Heart right ventricle (tissue), 16 donors: ENCODE measurements around the gene PCDHGA1. TPM values are rescaled to one million over a fixed set of nuclear protein-coding genes. Genes with fewer than 3 reads are reported as not detected.
A peak's percentile ranks its signal among the peaks of the same experiment; 100 is the strongest.
"Not testable (repeated sequence)": the region's sequence is repeated elsewhere in the genome, so short reads cannot be mapped to it uniquely, and the experiment has no call there.

Experiments used
- ATAC-seq, 8 donors: fragments of 200-7000 bp; cut with Tn5 transposase; one replicate each; pipeline ENCODE4 v1.9.1; 2020; ENCODE audit warnings: mild to moderate bottlenecking in 8 of 8, moderate library complexity in 8 of 8, moderate number of reproducible peaks in 1 of 8
- DNase-seq, 2 donors: peaks; one replicate each; pipeline ENCODE4 v3.0.0-alpha.2; 2020
- H3K27ac ChIP-seq, 10 donors: fragments of 200-600 bp; sonication (generic) in 2 of 10; one replicate each; pipeline versions ENCODE4 v1.5.0 to v1.8.0; 2020 to 2022; ENCODE audit warnings: mild to moderate bottlenecking in 3 of 10
- H3K27me3 ChIP-seq, 7 donors: fragments of 200-600 bp; one replicate each; pipeline ENCODE4 v1.8.0; 2021 to 2022; ENCODE audit warnings: mild to moderate bottlenecking in 2 of 7
- H3K36me3 ChIP-seq, 9 donors: fragments of 200-600 bp; sonication (generic) in 1 of 9; one replicate each; pipeline versions ENCODE4 v1.5.0 to v1.8.0; 2020 to 2022; ENCODE audit warnings: mild to moderate bottlenecking in 2 of 9
- H3K4me1 ChIP-seq, 9 donors: fragments of 200-600 bp; sonication (generic) in 1 of 9; one replicate each; pipeline versions ENCODE4 v1.5.0 to v1.8.0; 2020 to 2022; ENCODE audit warnings: mild to moderate bottlenecking in 4 of 9
- H3K4me3 ChIP-seq, 10 donors: fragments of 200-600 bp; sonication (generic) in 2 of 10; one replicate each; pipeline versions ENCODE4 v1.5.0 to v1.8.0; 2020 to 2022; ENCODE audit warnings: mild to moderate bottlenecking in 7 of 10, moderate library complexity in 2 of 10
- H3K9me3 ChIP-seq, 11 donors: fragments of 200-600 bp in 10 of 11; sonication (generic) in 2 of 11; one replicate each; pipeline versions ENCODE4 v1.5.0 to v1.8.0; 2013 to 2022; ENCODE audit warnings: mild to moderate bottlenecking in 2 of 11, control low read depth in 1 of 11, moderate library complexity in 1 of 11
- WGBS, 2 donors: extraction: QIAGEN DNeasy Blood & Tissue Kit; methylation state at CpG; one replicate each; pipeline ENCODE4 v1.1.7; 2013; ENCODE audit warnings: inconsistent platforms in 1 of 2; 5-methylcytosine and 5-hydroxymethylcytosine counted together
- intact Hi-C, 10 donors: fragments of 100-400 bp; cut with DNase I; formaldehyde crosslinking; loops; one replicate each; pipeline versions ENCODE4 v1.11.1 to v1.14.2; 2022
- polyA plus RNA-seq, 2 donors: library from polyadenylated mRNA; stranded (reverse); fragments of 200-250 nt; gene quantifications; one replicate each; pipeline ENCODE4 v1.2.3, GENCODE V29; 2013
- total RNA-seq, 10 donors: library from RNA; stranded (reverse); fragmentation: NEBNext Ultra II Directional in 3 of 10; extraction: Animal tissue kit (Norgen Biotek cat#: 25700) in 3 of 10; gene quantifications; one replicate each; pipeline versions ENCODE4 v1.2.1 to v1.2.4, GENCODE V29; 2021 to 2023
- TF ChIP-seq, protein P1 (sequence below), 9 donors: fragments of 200-600 bp; sonication (generic) in 2 of 9; IDR thresholded peaks; one replicate each; pipeline versions ENCODE4 v1.5.0 to v1.8.0; 2021 to 2022; ENCODE audit warnings: antibody characterized with exemption in 9 of 9, mild to moderate bottlenecking in 5 of 9, moderate library complexity in 1 of 9
- donor health status: Arrhythmogenic right ventricular cardiomyopathy.
- donor health status: ischemic (EF 13 %, LVEDD 7.1; RV severe dilation, severe dysfunction).
- donor health status: healthy with polysubstance abuse.
- donor health status: DM: no; HTN: yes; CAD: no.
- donor health status: DM: no; HTN: no; CAD: no.
- donor health status: ischemic (EF 25% LVEDD 6.9; RV normal size, moderate dysfunction).
- donor health status: ischemic (EF 25% LVEDD 5.7; RV mildly dilated, moderate dysfunction).
- donor health status: healthy.
- donor health status: DM: yes; HTN: yes; CAD: no.
- donor health status: Ischemic cardiomyopathy.
- donor health status: ischemic (EF 35%, LVEDD 5.7; RV mildly dilated, moderate dysfunction).
- donor health status: nonischemic (EF 11% LVEDD 7.7; RV severe dilation, severe dysfunction).
- donor health status: DM: yes; HTN: yes; CAD: no.
- donor health status: PGD.
- donor health status: ischemic (EF 29% LVEDD 5.4; RV normal size, mild dysfunction).
- donor health status: nonischemic (EF 23%, LVEDD 6.1; RV moderate dilation, normal function).

PCDHGA1 gene
- total and polyA plus RNA-seq, 12 donors: 0.57 to 5.0 (median 2.6) TPM

- no peak overlapping the region for H3K27ac ChIP-seq
- intact Hi-C loops: loop anchor here in 1 of 10 donors (5.0 kb wide), 1 partner anchor 37 kb away; the partner anchor contains the start of gene PCDHGB1
- TF ChIP-seq, protein P1, sequence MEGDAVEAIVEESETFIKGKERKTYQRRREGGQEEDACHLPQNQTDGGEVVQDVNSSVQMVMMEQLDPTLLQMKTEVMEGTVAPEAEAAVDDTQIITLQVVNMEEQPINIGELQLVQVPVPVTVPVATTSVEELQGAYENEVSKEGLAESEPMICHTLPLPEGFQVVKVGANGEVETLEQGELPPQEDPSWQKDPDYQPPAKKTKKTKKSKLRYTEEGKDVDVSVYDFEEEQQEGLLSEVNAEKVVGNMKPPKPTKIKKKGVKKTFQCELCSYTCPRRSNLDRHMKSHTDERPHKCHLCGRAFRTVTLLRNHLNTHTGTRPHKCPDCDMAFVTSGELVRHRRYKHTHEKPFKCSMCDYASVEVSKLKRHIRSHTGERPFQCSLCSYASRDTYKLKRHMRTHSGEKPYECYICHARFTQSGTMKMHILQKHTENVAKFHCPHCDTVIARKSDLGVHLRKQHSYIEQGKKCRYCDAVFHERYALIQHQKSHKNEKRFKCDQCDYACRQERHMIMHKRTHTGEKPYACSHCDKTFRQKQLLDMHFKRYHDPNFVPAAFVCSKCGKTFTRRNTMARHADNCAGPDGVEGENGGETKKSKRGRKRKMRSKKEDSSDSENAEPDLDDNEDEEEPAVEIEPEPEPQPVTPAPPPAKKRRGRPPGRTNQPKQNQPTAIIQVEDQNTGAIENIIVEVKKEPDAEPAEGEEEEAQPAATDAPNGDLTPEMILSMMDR (IDR thresholded peaks at IDR 0.05): no peak
- 40% methylated on average over 77 of the region's 77 CpGs for WGBS, 2 donors
- H3K27me3 ChIP-seq: peaks cover 0 to 56% (median 0%) of the 10 kb centered on the region in 7 donors
- ATAC-seq: no peak
- peaks cover 0 to 28% (median 3%) of the 10 kb centered on the region in 9 donors for H3K36me3 ChIP-seq
- H3K4me1 ChIP-seq: peaks cover 0 to 14% (median 0%) of the 10 kb centered on the region in 9 donors
- DNase-seq: no peak
- H3K9me3 ChIP-seq: peaks cover 0 to 97% (median 65%) of the 10 kb centered on the region in 11 donors
- no peak overlapping the region for H3K4me3 ChIP-seq
Measured at GRCh38 chr5:141389153-141390042, 59.1 kb downstream of the PCDHGA1 start.

GRCh38 chr5:141392429-141393198, 62.3 kb downstream of the PCDHGA1 start, which contains the start of gene PCDHGA8:
Gene PCDHGA8, plus strand, starts transcription at chr5:141392633. Its CDS starts 181 bp downstream, at chr5:141392814.
- Histone ChIP-seq H3K4me3 (no peak within 1 kb of the TSS), H3K27me3 (peaks cover 0 to 72% (median 0%) of the 10 kb centered on the region in 7 donors), H3K27ac (no peak within 1 kb of the TSS), H3K9me3 (peaks cover 0 to 95% (median 58%) of the 10 kb centered on the region in 11 donors), H3K4me1 (peaks cover 0 to 8% (median 0%) of the 10 kb centered on the region in 9 donors), H3K36me3 (peaks cover 0 to 28% (median 3%) of the 10 kb centered on the region in 9 donors)
- intact Hi-C loops: loop anchor here in 1 of 10 donors (5.0 kb wide), 1 partner anchor 40 kb away; the partner anchor contains the start of gene PCDHGB1
- ATAC-seq: no peak
- WGBS, 2 donors: 37 to 40% methylated on average over 38 of the region's 38 CpGs
- TF ChIP-seq, protein P1 (IDR thresholded peaks at IDR 0.05): peak in 4 of 9 donors; percentile 21 to 31 (median 27)
- DNase-seq: no peak

GRCh38 chr5:141393267-141393666, 63.0 kb downstream of the PCDHGA1 start:
- ATAC-seq (peak in 1 of 8 donors; percentile 32), DNase-seq (no peak)
- H3K9me3 ChIP-seq: peaks cover 0 to 95% (median 57%) of the 10 kb centered on the region in 11 donors
- H3K27me3 ChIP-seq: peaks cover 0 to 74% (median 0%) of the 10 kb centered on the region in 7 donors
- H3K27ac ChIP-seq: no peak overlapping the region
- H3K4me1 ChIP-seq: peaks cover 0 to 8% (median 0%) of the 10 kb centered on the region in 9 donors
- intact Hi-C loops: loop anchor here in 1 of 10 donors (5.0 kb wide), 1 partner anchor 41 kb away; the partner anchor contains the start of gene PCDHGB1
- H3K4me3 ChIP-seq: no peak overlapping the region
- TF ChIP-seq, protein P1 (IDR thresholded peaks at IDR 0.05): no peak
- 46 to 54% methylated on average over 21 of the region's 21 CpGs for WGBS, 2 donors
- peaks cover 0 to 28% (median 3%) of the 10 kb centered on the region in 9 donors for H3K36me3 ChIP-seq

DNA sequence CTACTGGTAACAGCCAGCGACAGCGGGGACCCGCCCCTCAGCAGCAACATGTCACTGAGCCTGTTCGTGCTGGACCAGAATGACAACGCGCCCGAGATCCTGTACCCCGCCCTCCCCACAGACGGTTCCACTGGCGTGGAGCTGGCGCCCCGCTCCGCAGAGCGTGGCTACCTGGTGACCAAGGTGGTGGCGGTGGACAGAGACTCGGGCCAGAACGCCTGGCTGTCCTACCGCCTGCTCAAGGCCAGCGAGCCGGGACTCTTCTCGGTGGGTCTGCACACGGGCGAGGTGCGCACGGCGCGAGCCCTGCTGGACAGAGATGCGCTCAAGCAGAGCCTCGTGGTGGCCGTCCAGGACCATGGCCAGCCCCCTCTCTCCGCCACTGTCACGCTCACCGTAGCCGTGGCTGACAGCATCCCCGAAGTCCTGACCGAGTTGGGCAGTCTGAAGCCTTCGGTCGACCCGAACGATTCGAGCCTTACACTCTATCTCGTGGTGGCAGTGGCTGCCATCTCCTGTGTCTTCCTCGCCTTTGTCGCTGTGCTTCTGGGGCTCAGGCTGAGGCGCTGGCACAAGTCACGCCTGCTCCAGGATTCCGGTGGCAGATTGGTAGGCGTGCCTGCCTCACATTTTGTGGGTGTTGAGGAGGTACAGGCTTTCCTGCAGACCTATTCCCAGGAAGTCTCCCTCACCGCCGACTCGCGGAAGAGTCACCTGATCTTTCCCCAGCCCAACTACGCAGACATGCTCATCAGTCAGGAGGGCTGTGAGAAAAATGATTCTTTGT, 64.3 kb downstream of the PCDHGA1 start:
- H3K9me3 ChIP-seq: peaks cover 0 to 94% (median 55%) of the 10 kb centered on the region in 11 donors
- 40 to 45% methylated on average over 42 to 44 of the region's 53 CpGs for WGBS, 2 donors
- not testable (repeated sequence) for DNase-seq, ATAC-seq, H3K4me1 ChIP-seq, H3K27ac ChIP-seq, H3K4me3 ChIP-seq
- intact Hi-C loops: loop anchor here in 1 of 10 donors (5.0 kb wide), 1 partner anchor 42 kb away; the partner anchor contains the start of gene PCDHGB1
- peaks cover 0 to 30% (median 3%) of the 10 kb centered on the region in 9 donors for H3K36me3 ChIP-seq
- H3K27me3 ChIP-seq: peaks cover 0 to 73% (median 0%) of the 10 kb centered on the region in 7 donors
